ENCODE results near the gene CNTN5. TPM values are rescaled to one million over a fixed set of nuclear protein-coding genes. Genes with fewer than 3 reads are reported as not detected.

Gene CNTN5
- total and polyA plus RNA-seq, 5 experiments from 2014 or later = not detected

GRCh38 chr11:99920956-99921355 lies 900.2 kb downstream of the CNTN5 start:
- POLR2A ChIA-PET = no interaction called here
- Mint-ChIP-seq H3K4me1 (no peaks in the 10 kb centered on the region), H3K27ac (no peak overlapping the region), H3K27me3 (no peaks in the 10 kb centered on the region), H3K4me3 (no peak overlapping the region), H3K9me3 (peaks cover 8 to 56% (median 22%) of the 10 kb centered on the region in 9 donors), H3K36me3 (peaks cover 0 to 10% (median 0%) of the 10 kb centered on the region in 3 donors)
- no peak for DNase-seq
- ATAC-seq = no peak

GRCh38 chr11:99925968-99926367 lies 905.2 kb downstream of the CNTN5 start:
- H3K4me1 Mint-ChIP-seq = no peaks in the 10 kb centered on the region
- DNase-seq (no peak), ATAC-seq (no peak)
- H3K9me3 Mint-ChIP-seq = peaks cover 0 to 31% (median 16%) of the 10 kb centered on the region in 9 donors
- POLR2A ChIA-PET = no interaction called here
- H3K27ac Mint-ChIP-seq = no peak overlapping the region
- no peak overlapping the region for H3K4me3 Mint-ChIP-seq
- peaks cover 0 to 6% (median 0%) of the 10 kb centered on the region in 3 donors for H3K36me3 Mint-ChIP-seq
- H3K27me3 Mint-ChIP-seq = no peaks in the 10 kb centered on the region

- POLR2A ChIA-PET = no interaction called here
- Mint-ChIP-seq H3K4me3 (no peak overlapping the region), H3K4me1 (no peaks in the 10 kb centered on the region), H3K36me3 (peaks cover 0 to 10% (median 0%) of the 10 kb centered on the region in 3 donors), H3K27ac (no peak overlapping the region), H3K27me3 (no peaks in the 10 kb centered on the region), H3K9me3 (peaks cover 0 to 33% (median 12%) of the 10 kb centered on the region in 9 donors)
- ATAC-seq (no peak), DNase-seq (no peak)
Observed at GRCh38 chr11:99932684-99933083, 911.9 kb downstream of the CNTN5 start.

GRCh38 chr11:99934008-99934407 lies 913.3 kb downstream of the CNTN5 start:
- Mint-ChIP-seq H3K9me3 (peaks cover 0 to 29% (median 11%) of the 10 kb centered on the region in 9 donors), H3K27me3 (no peaks in the 10 kb centered on the region), H3K27ac (no peak overlapping the region), H3K4me1 (no peaks in the 10 kb centered on the region), H3K4me3 (no peak overlapping the region), H3K36me3 (peaks cover 0 to 10% (median 0%) of the 10 kb centered on the region in 3 donors)
- DNase-seq (no peak), ATAC-seq (no peak)
- POLR2A ChIA-PET = no interaction called here

GRCh38 chr11:99937330-99937729 lies 916.6 kb downstream of the CNTN5 start:
- no peaks in the 10 kb centered on the region for H3K4me1 Mint-ChIP-seq
- H3K36me3 Mint-ChIP-seq = peaks cover 0 to 3% (median 0%) of the 10 kb centered on the region in 3 donors

GRCh38 chr11:99952816-99953215 lies 932.1 kb downstream of the CNTN5 start:
- no peak overlapping the region for H3K4me3 Mint-ChIP-seq
- no peak for DNase-seq
- peaks cover 0 to 23% (median 2%) of the 10 kb centered on the region in 9 donors for H3K9me3 Mint-ChIP-seq
- ATAC-seq = no peak
- no peaks in the 10 kb centered on the region for H3K27me3 Mint-ChIP-seq
- H3K4me1 Mint-ChIP-seq = no peaks in the 10 kb centered on the region
- POLR2A ChIA-PET = no interaction called here
- H3K27ac Mint-ChIP-seq = no peak overlapping the region
- H3K36me3 Mint-ChIP-seq = no peaks in the 10 kb centered on the region

More at GRCh38 chr11:99937330-99937729, 916.6 kb downstream of the CNTN5 start:
- peaks cover 0 to 21% (median 3%) of the 10 kb centered on the region in 9 donors for H3K9me3 Mint-ChIP-seq
- no peaks in the 10 kb centered on the region for H3K27me3 Mint-ChIP-seq
- no peak overlapping the region for H3K4me3 Mint-ChIP-seq
- H3K27ac Mint-ChIP-seq = no peak overlapping the region
- ATAC-seq (no peak), DNase-seq (no peak)
- POLR2A ChIA-PET = no interaction called here

- Mint-ChIP-seq H3K9me3 (peaks cover 2 to 41% (median 17%) of the 10 kb centered on the region in 9 donors), H3K27me3 (no peaks in the 10 kb centered on the region), H3K4me1 (peaks cover 0 to 3% (median 0%) of the 10 kb centered on the region in 4 donors), H3K27ac (no peak overlapping the region), H3K4me3 (no peak overlapping the region), H3K36me3 (peaks cover 0 to 5% (median 0%) of the 10 kb centered on the region in 3 donors)
- ATAC-seq = no peak
- DNase-seq = no peak
- POLR2A ChIA-PET = no interaction called here
Observed at GRCh38 chr11:99960536-99960935, 939.8 kb downstream of the CNTN5 start.

GRCh38 chr11:99968336-99968735 lies 947.6 kb downstream of the CNTN5 start:
- Mint-ChIP-seq H3K4me1 (peaks cover 0 to 1% (median 0%) of the 10 kb centered on the region in 4 donors), H3K27ac (no peak overlapping the region), H3K4me3 (no peak overlapping the region)

GRCh38 chr11:99973993-99974392 lies 953.2 kb downstream of the CNTN5 start:
- POLR2A ChIA-PET = no interaction called here
- Mint-ChIP-seq H3K36me3 (no peaks in the 10 kb centered on the region), H3K27me3 (no peaks in the 10 kb centered on the region), H3K4me1 (no peaks in the 10 kb centered on the region), H3K9me3 (peaks cover 5 to 29% (median 12%) of the 10 kb centered on the region in 9 donors), H3K27ac (no peak overlapping the region), H3K4me3 (no peak overlapping the region)
- DNase-seq (no peak), ATAC-seq (no peak)

More at GRCh38 chr11:99968336-99968735, 947.6 kb downstream of the CNTN5 start:
- no peak for DNase-seq
- ATAC-seq = no peak
- POLR2A ChIA-PET = no interaction called here
- Mint-ChIP-seq H3K27me3 (no peaks in the 10 kb centered on the region), H3K36me3 (no peaks in the 10 kb centered on the region), H3K9me3 (peaks cover 2 to 27% (median 12%) of the 10 kb centered on the region in 9 donors)

- no peak for ATAC-seq
- Mint-ChIP-seq H3K36me3 (no peaks in the 10 kb centered on the region), H3K4me1 (no peaks in the 10 kb centered on the region), H3K4me3 (no peak overlapping the region), H3K9me3 (peaks cover 1 to 32% (median 10%) of the 10 kb centered on the region in 9 donors), H3K27me3 (no peaks in the 10 kb centered on the region), H3K27ac (no peak overlapping the region)
- POLR2A ChIA-PET = no interaction called here
- no peak for DNase-seq
Observed at GRCh38 chr11:99979042-99979441, 958.3 kb downstream of the CNTN5 start.

- H3K4me3 Mint-ChIP-seq = no peak overlapping the region
- H3K27ac Mint-ChIP-seq = no peak overlapping the region
- POLR2A ChIA-PET = no interaction called here
Observed at GRCh38 chr11:99987821-99988470, 967.2 kb downstream of the CNTN5 start.

GRCh38 chr11:99988471-99988837 lies 967.7 kb downstream of the CNTN5 start:
- no peaks in the 10 kb centered on the region for H3K36me3 Mint-ChIP-seq
- POLR2A ChIA-PET = no interaction called here
- no peak for ATAC-seq
- no peaks in the 10 kb centered on the region for H3K4me1 Mint-ChIP-seq
- DNase-seq = no peak
- peaks cover 2 to 24% (median 7%) of the 10 kb centered on the region in 9 donors for H3K9me3 Mint-ChIP-seq
- no peaks in the 10 kb centered on the region for H3K27me3 Mint-ChIP-seq
- no peak overlapping the region for H3K27ac Mint-ChIP-seq
- no peak overlapping the region for H3K4me3 Mint-ChIP-seq

More at GRCh38 chr11:99987821-99988470, 967.2 kb downstream of the CNTN5 start:
- DNase-seq = no peak
- peaks cover 2 to 29% (median 12%) of the 10 kb centered on the region in 9 donors for H3K9me3 Mint-ChIP-seq
- no peaks in the 10 kb centered on the region for H3K4me1 Mint-ChIP-seq
- no peaks in the 10 kb centered on the region for H3K36me3 Mint-ChIP-seq
- ATAC-seq = no peak
- no peaks in the 10 kb centered on the region for H3K27me3 Mint-ChIP-seq

GRCh38 chr11:100003985-100004384 lies 983.2 kb downstream of the CNTN5 start:
- no peak overlapping the region for H3K4me3 Mint-ChIP-seq
- no peaks in the 10 kb centered on the region for H3K4me1 Mint-ChIP-seq
- ATAC-seq (no peak), DNase-seq (no peak)
- H3K9me3 Mint-ChIP-seq = peaks cover 0 to 36% (median 4%) of the 10 kb centered on the region in 9 donors
- POLR2A ChIA-PET = no interaction called here
- H3K36me3 Mint-ChIP-seq = no peaks in the 10 kb centered on the region
- H3K27me3 Mint-ChIP-seq = no peaks in the 10 kb centered on the region
- no peak overlapping the region for H3K27ac Mint-ChIP-seq

GRCh38 chr11:100004541-100004940 lies 983.8 kb downstream of the CNTN5 start:
- Mint-ChIP-seq H3K4me3 (no peak overlapping the region), H3K36me3 (no peaks in the 10 kb centered on the region), H3K27ac (no peak overlapping the region), H3K4me1 (no peaks in the 10 kb centered on the region), H3K9me3 (peaks cover 0 to 36% (median 6%) of the 10 kb centered on the region in 9 donors), H3K27me3 (no peaks in the 10 kb centered on the region)
- POLR2A ChIA-PET = no interaction called here
- no peak for DNase-seq
- no peak for ATAC-seq

Measured in naive thymus-derived CD8-positive, alpha-beta T cell (primary cell).